ENCODE measurements around the gene MED27. TPM values are rescaled to one million over a fixed set of nuclear protein-coding genes. Genes with fewer than 3 reads are reported as not detected.

Gene MED27
- total and polyA plus RNA-seq, 9 of the 15 experiments (the other 6 are each of a cell fraction or from before 2014, with no cell fraction given): 24.4 to 91.0 (median 36.1) TPM

GRCh38 chr9:132121021-132121420, 41.4 kb upstream of the MED27 start:
- CTCF ChIA-PET (ENCODE audit: low intra/inter-chr PET ratio): no interaction called here
- Histone ChIP-seq H3K79me2 (ENCODE audit: control insufficient read depth, insufficient read depth, low read length) (no peaks in the 10 kb centered on the region), H3K4me1 (replicated peaks in 1 of 2; ENCODE audit: control insufficient read depth in 2 of 2, insufficient read depth in 2 of 2, low read length in 2 of 2) (no peaks in the 10 kb centered on the region), H3K4me3 (no peak overlapping the region), H3K27ac (ENCODE audit: extremely low read depth, low read depth, low read length) (no peak overlapping the region), H3K9me3 (replicated peaks; ENCODE audit: control insufficient read depth, insufficient read depth, low read depth, low read length) (no peaks in the 10 kb centered on the region), H2AFZ (ENCODE audit: low read depth, low read length) (no peak overlapping the region), H3K9ac (ENCODE audit: insufficient read depth in 1 of 2, low read depth in 2 of 2, low read length in 2 of 2) (no peak overlapping the region), H3K4me2 (ENCODE audit: insufficient read depth, low read length) (no peak overlapping the region), H3K27me3 (ENCODE audit: control insufficient read depth in 2 of 2, insufficient read depth in 2 of 2, low read length in 2 of 2) (peaks cover 14 to 21% of the 10 kb centered on the region in 2 experiments; a peak in 4 of 5 replicates), H4K20me1 (replicated peaks; ENCODE audit: control insufficient read depth, insufficient read depth, low read length) (peaks cover 6% of the 10 kb centered on the region; the same call in 1 of the 2 replicates), H3K9me1 (ENCODE audit: control insufficient read depth, insufficient read depth, low read length) (no peaks in the 10 kb centered on the region), H3K36me3 (ENCODE audit: control insufficient read depth, insufficient read depth, low read length) (no peaks in the 10 kb centered on the region)
- no TSS peak for BruUV-seq (replicated peaks)
- ATAC-seq (no peak), FAIRE-seq (no peak), DNase-seq (ENCODE audit: extremely low read depth in 1 of 4, low spot score in 3 of 4) (no peak)
- intact Hi-C loops (cut with micrococcal nuclease): no loop called here
- TF ChIP-seq CREBBP (IDR thresholded peaks at IDR 0.05; ENCODE audit: low read depth, low read length): no peak
- no peak for TF ChIP-seq CREB3L1 (IDR thresholded peaks at IDR 0.05; ENCODE audit: borderline replicate concordance, low read depth)
- peak; percentile 71 for TF ChIP-seq BCOR (IDR thresholded peaks at IDR 0.05)
- no peak for TF ChIP-seq ZNF778 (CRISPR knock-in tag; IDR thresholded peaks at IDR 0.05)
- TF ChIP-seq SP1 (CRISPR knock-in tag; IDR thresholded peaks at IDR 0.05): no peak
- no peak for TF ChIP-seq ZNF184 (CRISPR knock-in tag; IDR thresholded peaks at IDR 0.05)
- peak; percentile 92 for TF ChIP-seq RBM25 (IDR thresholded peaks at IDR 0.05; ENCODE audit: low read depth, low read length, severe bottlenecking)
- peak; percentile 58 for TF ChIP-seq ZFP36 (IDR thresholded peaks at IDR 0.05; ENCODE audit: low read depth, low read length, partially characterized antibody)
- TF ChIP-seq KDM1A (IDR thresholded peaks at IDR 0.05): peak in 1 of 2 experiments; percentile 29; a peak in 1 of 4 replicates
- TF ChIP-seq PRMT5 (CRISPR knock-in tag; IDR thresholded peaks at IDR 0.05): no peak
- WGBS (ENCODE audit: insufficient coverage, low coverage, missing lambda C conversion rate): 0% methylated on average over 2 of the region's 2 CpGs
- in situ Hi-C loops (cut with MboI): no loop called here
- POLR2A ChIA-PET: no interaction called here

All from K562 (cell line).